Frontal cortex (tissue), 4 donors: ENCODE results near the gene PALM2AKAP2. TPM values are rescaled to one million over a fixed set of nuclear protein-coding genes. Genes with fewer than 3 reads are reported as not detected.

ENCODE experiments used
- DNase-seq, 2 donors: peaks; one replicate each; pipeline ENCODE4 v3.0.0; 2012; ENCODE audit warnings: low spot score in 2 of 2
- FAIRE-seq: peaks from 2 replicates; lab custom pipeline; 2012; peaks lifted over from hg19 to GRCh38; lab: Jason Lieb, UNC
- total RNA-seq: library from RNA; depleted of rRNA; stranded (reverse); fragments of >200 nt; gene quantifications from one replicate; pipeline ENCODE4 v1.2.3, GENCODE V29; 2014
- donor health status: control.
- donor health status: control.
- donor health status: control.

Gene PALM2AKAP2
- total RNA-seq, 1 donor from 2014 or later, result 4.1 TPM

GRCh38 chr9:109770101-109770500 is 9.9 kb upstream of the PALM2AKAP2 start:
- DNase-seq (no peak), FAIRE-seq (no peak)

GRCh38 chr9:109771087-109771486 is 8.9 kb upstream of the PALM2AKAP2 start:
- no peak for DNase-seq
- no peak for FAIRE-seq

GRCh38 chr9:109771796-109772531 is 8.0 kb upstream of the PALM2AKAP2 start:
- FAIRE-seq, result no peak
- DNase-seq, result peak in 1 of 2 donors; percentile 23

- FAIRE-seq, result no peak
- DNase-seq, result no peak
These were observed 4.5 kb upstream of the PALM2AKAP2 start for GRCh38 chr9:109775516-109775915.

GRCh38 chr9:109776391-109776790 is 3.6 kb upstream of the PALM2AKAP2 start:
- DNase-seq (no peak), FAIRE-seq (no peak)

- FAIRE-seq, result no peak
These were observed 545 bp downstream of the PALM2AKAP2 start for GRCh38 chr9:109780453-109781033.

GRCh38 chr9:109781086-109781485 is 1.1 kb downstream of the PALM2AKAP2 start:
- FAIRE-seq (no peak), DNase-seq (no peak)

More at GRCh38 chr9:109780453-109781033, 545 bp downstream of the PALM2AKAP2 start:
- DNase-seq, result no peak

- FAIRE-seq (no peak), DNase-seq (no peak)
These were observed 1.7 kb downstream of the PALM2AKAP2 start for GRCh38 chr9:109781541-109782197.

- DNase-seq (no peak), FAIRE-seq (no peak)
These were observed 7.7 kb downstream of the PALM2AKAP2 start for GRCh38 chr9:109787735-109788134.

- FAIRE-seq, result no peak
- DNase-seq, result no peak
These were observed 9.6 kb downstream of the PALM2AKAP2 start for GRCh38 chr9:109789556-109789955.

GRCh38 chr9:109789971-109790370 is 10.0 kb downstream of the PALM2AKAP2 start:
- DNase-seq (no peak), FAIRE-seq (no peak)

GRCh38 chr9:109791003-109791677 is 11.1 kb downstream of the PALM2AKAP2 start:
- DNase-seq, result no peak
- FAIRE-seq, result no peak

- FAIRE-seq (no peak), DNase-seq (no peak)
These were observed 11.7 kb downstream of the PALM2AKAP2 start for GRCh38 chr9:109791747-109792146.

- DNase-seq, result no peak
- no peak for FAIRE-seq
These were observed 13.1 kb downstream of the PALM2AKAP2 start for GRCh38 chr9:109792951-109793546.

GRCh38 chr9:109793921-109794320 is 13.9 kb downstream of the PALM2AKAP2 start:
- FAIRE-seq (no peak), DNase-seq (no peak)

GRCh38 chr9:109794361-109795012 is 14.5 kb downstream of the PALM2AKAP2 start:
- no peak for DNase-seq
- FAIRE-seq, result no peak

- FAIRE-seq, result no peak
These were observed 15.6 kb downstream of the PALM2AKAP2 start for GRCh38 chr9:109795613-109796012.

GRCh38 chr9:109796078-109796477 is 16.1 kb downstream of the PALM2AKAP2 start:
- FAIRE-seq (no peak), DNase-seq (no peak)

More at GRCh38 chr9:109795613-109796012, 15.6 kb downstream of the PALM2AKAP2 start:
- DNase-seq, result no peak

GRCh38 chr9:109797006-109797405 is 17.0 kb downstream of the PALM2AKAP2 start:
- no peak for DNase-seq
- FAIRE-seq, result no peak

- FAIRE-seq (no peak), DNase-seq (no peak)
These were observed 17.5 kb downstream of the PALM2AKAP2 start for GRCh38 chr9:109797509-109797908.
